ENCODE measurements around the gene ARID5B.
A peak's percentile ranks its signal among the peaks of the same experiment; 100 is the strongest.

The ARID5B gene

DNA sequence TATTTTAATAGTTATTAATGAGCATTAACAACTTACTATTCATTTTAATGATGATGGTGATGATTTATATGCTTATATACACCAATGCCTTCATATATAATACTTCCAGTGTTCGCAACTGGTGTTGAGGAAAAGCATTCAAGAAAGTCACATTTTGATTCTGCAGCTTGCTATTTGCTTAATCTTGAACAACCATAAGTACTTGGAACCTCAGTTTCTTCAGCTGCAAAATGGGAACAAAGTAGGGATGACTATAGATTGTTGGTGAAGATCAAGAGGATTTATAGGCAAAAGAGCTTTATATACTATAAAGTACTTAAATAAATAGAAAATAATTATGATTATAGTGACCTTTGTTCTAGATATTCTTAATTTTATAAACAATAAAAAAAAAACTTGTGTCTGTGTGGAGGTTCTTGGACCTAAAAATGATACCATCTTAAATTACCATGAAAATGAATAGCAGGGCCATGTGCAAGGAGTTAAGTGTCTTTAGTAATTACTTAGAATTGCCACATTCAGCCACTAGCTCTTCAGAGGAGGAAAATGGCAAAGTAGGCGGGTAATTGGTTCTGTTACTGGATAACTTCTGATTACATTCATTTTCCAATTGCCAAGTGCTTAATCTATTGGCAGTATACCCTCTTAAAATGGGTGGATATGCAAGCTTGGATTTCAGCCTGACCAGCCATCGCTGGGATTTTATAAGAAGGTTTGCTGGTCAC, 4.5 kb downstream of the ARID5B start:
- no peak for DNase-seq

DNA sequence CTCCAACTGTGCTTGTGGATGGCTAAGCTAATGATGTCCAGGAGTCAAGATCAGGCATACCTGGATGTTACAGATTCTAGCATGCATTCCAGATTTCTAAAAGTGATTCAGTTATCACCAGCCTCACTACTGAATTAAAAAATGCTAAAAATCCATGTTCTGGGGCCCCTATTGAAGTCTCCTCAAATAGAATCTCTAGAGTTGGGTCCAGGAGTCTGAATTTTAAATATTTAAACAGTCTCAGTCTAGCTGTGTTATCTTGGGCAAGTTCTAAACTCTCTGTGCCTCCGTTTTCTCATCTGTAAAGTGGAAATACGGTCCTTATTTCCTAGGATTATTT, 5.0 kb downstream of the ARID5B start:
- DNase-seq, result no peak

DNA sequence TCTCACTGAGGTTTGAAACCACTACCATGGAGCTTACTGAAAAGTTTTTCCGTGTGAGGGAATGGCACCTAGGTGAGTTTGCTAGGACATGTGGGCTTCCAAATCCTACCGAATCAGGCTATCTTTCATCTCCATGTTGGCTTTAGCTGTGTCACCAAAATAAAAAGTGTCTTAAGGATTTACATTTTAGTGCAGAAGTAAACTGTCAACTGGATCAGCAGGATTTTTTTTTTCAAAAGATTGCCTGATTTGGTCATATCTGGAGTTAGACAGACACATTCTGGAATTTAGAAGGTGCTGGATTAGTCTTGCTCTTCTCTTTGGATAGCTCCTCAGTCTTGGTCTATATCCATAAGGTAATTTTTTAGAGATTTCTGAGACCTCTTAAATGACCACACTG, 5.5 kb downstream of the ARID5B start:
- no peak for DNase-seq

DNA sequence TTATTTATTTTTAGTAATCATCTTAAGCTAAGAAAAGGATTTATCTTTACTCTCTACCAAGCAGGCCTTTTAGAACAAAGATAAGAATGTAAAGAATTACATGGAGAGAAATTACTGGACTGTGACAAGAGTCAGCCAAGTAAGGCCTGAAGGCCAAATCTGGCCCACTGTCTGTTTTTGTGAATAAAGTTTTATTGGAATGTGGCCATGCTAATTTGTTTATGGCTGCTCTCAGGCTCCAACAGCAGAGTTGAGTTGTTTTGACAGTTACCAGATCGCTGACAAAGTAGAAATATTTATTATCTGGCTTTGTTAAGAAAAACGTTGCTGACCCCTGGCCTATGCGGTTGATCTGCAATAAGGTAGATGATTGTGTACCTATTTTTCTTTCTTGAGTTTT, 6.1 kb downstream of the ARID5B start:
- DNase-seq, result no peak

DNA sequence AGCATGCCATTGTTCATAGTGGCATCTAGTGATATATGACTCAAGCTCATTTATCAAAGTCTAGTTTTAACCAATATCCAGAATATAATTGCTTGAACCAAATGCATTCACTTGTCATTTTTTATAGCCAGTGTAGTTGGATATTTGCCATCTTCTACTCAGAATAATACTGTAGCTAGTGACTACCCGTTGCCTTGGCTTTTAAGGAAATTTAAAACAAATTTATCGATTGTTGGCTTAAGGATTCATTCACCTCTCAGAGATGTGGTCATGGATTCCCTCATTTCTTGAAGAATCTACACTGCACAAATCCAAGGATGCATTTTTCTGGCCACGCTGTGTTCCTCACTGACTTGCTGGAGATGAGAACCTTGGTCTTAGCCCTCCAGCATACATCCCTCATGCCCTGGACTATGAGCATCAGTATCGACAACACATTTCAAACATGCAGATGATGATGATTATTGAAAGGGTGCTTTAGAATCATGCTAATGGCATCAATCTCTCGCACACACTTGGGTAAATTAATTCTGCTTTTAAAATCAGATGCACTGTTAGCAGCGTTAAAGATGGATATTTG, 8.8 kb downstream of the ARID5B start:
- DNase-seq, result no peak

DNA sequence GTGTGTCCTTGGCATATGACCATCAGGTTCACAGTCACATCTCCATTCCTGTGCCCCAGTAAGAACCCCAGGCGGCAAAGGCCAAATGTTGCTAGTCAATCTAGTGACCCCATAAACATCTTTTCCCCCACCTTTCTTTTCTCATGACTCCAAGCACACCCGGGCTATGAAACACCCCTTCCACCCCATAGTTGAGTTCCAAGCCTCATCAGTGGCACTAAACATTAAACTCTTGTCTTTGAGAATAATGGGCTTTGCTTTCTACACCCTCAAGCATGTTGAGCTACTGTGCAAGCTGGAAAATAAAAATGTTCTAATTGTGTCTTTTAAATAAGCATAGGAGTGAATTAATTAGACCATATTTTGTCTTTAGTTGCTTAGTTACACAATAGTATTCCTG, 9.4 kb downstream of the ARID5B start:
- DNase-seq, result peak in 1 of 14 donors; percentile 2

DNA sequence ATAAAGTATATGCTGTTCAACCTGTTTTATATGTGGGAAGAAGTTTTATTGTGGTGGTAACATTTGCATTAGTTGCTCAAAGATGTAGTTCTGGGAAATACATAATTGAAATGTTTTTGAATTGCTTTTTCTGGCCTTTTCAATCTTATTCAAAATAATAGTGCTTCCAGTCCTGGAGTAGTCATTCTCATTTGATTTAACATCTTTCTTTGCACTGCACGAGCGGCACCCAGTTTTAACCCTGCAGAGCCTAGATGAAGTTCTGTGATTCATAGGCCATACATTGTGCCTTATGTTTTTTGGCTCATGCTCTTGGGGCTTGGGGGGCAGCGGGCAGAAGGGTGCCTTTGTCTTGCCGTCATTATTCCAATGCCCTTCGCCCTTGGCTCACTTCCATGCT, 9.9 kb downstream of the ARID5B start:
- no peak for DNase-seq

DNA sequence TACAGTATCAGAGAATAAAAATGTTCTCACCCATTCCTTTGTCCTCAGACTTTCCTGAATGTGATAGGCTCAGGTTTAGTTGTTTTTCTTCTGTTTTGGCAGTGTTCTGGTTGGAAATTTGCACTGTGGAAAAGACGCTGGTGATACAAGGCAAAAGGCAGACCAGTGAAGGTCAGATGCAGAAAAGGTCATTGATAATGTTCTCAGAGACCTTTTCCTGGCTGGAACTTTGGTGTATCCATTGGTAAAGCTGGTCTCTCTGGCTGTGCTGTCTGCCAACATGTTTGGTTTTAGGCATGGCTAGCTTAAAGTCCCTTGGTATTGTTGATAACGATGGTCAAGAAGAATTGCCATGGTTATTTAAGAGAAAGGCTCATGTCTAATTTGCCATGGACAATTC, 11.5 kb downstream of the ARID5B start:
- no peak for DNase-seq

DNA sequence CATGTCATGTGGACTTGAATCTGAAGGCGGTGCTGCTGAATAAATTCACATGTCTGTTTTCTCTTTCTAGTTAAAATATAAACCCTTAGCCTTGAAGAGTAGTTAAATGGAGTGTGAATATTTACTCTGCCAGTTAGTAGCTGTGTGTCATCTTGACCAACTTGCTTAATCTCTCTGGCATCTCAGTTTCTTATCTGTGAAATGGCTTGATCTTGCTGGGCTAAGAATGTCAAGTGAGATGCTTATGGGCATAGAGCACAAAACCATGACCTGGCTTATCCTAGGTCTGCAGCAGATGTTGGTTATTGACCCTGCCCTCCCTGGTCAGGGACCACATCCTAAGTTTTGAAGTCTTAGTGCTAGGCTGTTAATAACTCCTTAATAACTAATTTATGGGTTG, 16.6 kb downstream of the ARID5B start:
- DNase-seq, result no peak

DNA sequence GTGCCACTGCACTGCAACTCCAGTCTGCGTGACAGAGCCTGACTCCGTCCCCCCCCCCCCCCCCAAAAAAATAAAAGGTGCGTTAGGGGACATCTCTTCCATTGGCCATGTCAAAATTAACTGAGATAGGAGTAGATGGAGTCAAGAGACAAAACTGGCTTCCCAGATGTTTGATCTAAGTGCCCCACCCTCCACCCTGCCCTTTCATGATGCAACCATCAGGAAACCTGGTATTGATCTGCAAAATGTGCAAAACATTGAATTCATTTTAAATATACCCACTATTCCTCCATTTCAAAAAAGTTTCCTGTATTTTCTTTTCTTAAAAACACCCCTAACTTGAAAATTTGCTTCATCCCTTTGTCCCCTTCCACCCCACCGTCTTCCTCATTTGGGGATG, 17.5 kb downstream of the ARID5B start:
- no peak for DNase-seq

DNA sequence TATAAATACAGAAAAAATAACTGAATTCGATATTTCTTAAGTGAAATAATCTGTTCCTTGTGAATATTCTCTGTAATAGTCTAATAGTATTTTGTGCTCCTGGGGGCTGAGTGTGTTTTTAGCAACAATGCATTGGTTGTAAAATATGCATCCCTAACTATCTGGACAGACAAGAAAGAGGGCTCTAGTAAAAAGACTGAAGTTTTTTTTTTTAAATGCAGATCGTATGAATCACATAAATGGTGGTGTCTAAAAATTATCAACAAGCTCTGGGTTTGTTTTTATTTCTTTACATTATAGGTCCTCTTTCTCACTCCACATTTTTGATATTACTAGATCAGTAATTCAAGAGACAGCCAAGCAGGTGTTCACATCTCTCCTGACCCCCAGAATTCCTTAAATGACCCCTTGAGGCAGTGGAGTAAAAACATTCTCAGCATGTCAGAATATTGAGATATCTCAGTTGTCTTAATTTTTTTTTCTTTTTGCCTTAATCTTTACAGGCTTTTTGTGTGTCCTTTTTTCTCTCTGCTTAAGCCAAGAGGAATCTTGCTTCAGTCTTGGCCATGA, 18.2 kb downstream of the ARID5B start:
- DNase-seq, result no peak

DNA sequence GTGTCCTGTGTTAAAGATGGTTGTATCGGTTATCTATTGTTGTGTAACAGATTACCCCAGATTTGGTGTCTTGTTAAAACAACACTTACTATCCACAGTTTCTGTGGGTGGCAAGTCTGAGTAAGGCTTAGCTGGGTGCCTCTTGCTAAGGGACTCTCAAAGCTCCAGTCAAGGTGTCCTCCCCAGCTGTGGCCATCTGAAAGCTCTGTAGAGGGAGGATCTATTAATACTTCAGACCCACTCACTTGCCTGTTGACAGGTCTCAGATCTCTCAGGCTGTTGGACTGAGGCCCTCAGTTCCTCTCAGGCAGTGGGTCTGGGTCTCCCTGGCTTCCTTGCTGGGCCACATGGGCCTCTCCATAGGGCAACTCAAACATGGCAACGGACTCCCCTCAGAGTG, 19.6 kb downstream of the ARID5B start:
- DNase-seq, result no peak

DNA sequence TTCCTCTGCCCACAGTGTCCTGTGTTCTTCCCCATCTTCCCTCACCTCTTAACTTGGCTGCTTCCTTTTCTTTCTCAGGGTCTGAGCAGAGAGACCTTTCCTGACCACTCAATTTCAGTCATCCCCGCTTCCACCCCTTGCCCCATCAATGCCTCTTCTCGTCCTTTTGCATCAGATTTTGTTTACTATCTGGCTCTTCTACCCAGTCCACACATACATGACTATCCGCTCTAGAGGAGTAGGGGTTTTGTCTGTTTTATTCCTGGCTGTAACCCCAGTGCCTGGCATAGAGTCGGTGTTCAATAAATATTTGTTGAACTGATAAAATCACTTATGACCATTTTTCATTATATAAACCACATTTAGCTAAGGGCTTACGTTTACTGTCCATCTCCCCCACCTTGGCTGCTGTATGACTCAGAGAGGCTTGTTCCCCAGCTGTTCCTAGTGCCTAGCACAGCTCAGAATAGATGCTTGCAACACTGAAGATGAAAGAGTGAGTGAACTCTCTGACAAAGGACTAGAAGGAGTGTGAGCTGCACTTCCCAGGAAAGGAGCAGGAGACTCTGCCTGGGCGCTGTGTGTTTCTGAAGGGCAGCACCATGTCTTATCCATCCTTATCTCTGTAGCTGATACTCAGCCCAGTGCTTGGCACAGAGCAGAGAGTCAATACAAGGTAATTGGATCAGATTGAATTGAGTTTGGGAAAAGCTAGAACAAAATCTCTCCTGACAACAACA, 21.9 kb downstream of the ARID5B start:
- DNase-seq, result no peak

DNA sequence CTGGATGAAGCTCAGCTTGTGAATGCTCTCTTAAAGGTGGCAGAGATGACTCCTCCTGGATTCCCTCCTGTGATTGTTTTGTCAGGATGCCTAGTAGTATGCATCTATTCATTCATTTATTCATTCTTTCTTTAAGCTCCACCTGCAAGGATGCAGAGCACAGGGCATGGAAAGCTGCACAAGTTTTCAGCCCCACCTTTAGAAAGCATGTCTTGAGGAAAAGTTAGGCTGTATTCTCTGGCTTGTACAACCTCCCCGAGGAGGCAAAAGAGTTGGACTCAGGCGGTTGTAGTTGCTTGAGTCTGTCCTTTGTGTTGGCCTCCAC, 22.4 kb downstream of the ARID5B start:
- DNase-seq, result no peak

DNA sequence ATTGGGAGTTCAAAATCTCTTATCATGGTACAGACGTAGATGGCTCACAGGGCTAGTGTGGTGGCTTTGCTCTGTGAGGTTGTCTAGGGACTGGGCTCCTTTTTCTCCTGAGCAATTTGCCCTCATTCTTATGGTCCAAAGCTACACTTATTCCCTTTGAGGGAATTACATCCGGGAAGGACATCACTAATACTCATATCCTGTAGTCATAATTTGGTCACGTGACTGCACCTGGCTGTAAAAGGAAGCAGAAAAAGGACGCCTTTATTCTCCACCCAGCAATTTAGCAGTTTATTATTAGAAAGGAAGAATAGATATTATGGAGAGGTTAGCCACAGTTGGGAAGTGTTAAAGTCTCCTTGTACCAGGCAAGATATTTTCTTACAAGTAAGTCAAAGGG, 28.1 kb downstream of the ARID5B start:
- DNase-seq, result no peak

DNA sequence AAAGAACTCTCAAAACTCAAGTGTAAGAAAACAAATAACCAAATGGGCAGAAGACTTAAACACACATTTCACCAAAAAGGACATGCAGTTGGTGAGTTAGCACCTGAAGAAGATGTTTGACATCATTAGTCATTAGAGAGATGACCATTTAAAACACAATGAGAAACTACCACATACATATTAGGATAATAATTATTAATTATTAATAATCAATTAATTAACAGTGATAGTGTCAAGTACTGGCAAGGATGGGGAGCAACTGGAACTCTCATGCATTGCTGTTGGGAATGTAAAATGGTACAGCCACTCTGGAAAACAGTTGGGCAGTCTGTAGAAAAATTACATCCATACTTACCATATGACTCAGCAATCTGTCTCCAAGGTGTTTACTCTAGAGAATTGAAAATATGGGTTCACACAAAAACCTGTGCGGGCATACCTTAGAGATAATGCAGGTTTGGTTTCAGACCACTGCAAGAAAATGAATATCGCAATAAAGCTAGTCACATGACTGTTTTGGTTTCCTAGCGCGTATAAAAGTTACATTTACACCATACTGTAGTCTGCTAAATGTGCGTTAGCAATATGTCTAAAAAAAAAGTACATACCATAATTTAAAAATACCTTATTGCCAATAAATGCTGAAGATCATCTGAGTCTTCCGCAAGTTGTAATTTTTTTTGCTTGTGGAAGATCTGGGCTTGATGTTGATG, 30.3 kb downstream of the ARID5B start:
- no peak for DNase-seq

DNA sequence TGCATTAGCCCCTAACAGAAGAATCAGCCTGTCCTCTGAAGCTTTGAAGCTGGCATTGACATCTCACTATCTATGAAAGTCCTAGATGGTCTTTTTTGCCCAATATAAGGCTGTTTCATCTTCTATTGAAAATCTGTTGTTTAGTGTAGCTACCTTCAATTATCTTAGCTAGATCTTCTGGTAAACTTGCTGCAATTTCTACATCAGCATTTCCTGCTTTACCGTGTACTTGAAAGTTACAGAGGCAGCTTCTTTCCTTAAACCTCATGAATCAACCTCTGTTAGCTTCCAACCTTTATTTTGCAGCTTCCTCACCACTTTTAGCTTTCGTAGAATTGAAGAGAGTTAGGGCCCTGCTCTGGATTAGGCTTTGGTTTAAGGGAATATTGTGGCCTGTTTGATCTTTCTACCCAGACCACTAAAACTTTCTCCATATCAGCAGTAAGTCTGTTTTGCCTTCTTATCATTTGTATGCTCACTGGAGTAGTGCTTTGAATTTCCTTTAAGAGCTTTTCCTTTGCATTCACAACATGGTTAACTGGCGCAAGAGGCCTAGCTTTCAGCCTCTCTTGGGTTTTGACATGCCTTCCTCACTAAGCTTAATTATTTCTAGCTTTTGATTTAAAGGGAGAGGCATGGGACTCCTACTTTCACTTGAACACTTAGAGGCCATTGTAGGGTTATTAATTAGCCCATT, 32.5 kb downstream of the ARID5B start:
- DNase-seq, result no peak

DNA sequence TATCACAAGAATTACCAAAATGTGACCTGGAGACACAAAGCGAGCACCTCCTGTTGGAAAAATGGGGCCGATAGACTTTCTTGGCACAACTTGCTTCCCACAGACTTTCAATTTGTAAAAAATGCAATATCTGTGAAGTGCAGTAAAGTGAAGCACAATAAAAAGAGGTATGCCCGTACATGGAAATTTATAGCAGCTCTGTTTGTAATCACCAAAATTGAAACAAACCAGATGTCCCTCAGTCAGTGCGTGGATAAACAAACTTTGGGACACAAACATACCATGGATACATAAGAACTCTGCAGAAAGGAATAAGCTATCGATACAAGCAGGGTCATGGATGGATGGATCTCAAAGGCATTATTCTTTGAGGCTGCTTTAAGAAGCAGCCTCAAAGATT, 33.6 kb downstream of the ARID5B start:
- DNase-seq, result no peak

DNA sequence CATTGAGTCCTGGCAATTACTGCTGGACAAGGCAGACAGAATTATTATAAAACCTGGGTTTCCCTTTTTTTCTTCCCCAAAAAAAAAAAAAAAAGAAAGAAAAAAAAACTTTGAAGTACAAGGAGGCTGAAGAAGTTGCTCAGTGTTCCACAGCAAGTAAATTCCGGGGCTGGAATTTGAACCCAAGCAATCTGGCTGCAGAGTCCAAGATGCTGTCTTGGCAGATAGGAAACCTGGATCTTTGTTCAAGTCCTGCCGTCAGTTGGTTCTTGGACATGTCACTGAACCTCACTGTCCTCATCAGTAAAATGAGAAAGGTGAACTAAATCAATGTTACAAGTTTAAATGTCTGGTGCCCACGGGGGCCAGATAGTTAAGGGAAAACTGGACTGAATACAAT, 35.3 kb downstream of the ARID5B start:
- DNase-seq, result no peak

DNA sequence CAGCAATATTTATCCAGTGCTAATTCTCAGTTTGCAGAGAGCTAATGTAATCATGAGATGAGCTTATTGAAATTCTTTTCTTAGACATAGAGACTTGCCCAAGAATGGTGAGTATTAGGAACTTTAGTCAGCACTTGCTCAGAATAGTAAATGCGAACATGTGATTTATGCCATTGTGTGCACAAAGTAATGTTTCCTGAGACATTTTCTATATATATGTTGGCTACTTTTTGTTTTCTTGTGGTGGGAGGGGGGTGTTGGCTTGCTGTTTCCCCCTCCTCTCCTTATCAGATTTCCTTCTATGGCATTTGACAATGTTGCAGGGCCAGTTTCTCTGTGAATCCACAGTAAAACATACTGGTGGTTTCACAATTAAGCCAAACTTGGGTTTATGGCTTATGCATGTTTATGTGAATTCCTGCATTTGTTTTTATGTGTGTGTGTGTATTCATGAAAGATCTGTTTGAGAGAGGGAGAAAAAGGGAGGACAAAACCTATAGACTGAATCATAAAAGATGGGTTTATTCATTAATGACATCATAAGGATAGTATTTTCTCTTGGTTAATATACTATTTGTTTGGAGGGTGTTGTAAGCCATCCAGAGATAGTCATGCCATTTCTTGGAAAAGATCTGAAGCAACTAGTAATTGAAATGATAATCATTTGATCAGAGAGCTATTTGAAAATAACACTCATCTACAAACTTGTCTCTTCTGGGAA, 36.3 kb downstream of the ARID5B start:
- peak in 1 of 14 donors; percentile 5 for DNase-seq

DNA sequence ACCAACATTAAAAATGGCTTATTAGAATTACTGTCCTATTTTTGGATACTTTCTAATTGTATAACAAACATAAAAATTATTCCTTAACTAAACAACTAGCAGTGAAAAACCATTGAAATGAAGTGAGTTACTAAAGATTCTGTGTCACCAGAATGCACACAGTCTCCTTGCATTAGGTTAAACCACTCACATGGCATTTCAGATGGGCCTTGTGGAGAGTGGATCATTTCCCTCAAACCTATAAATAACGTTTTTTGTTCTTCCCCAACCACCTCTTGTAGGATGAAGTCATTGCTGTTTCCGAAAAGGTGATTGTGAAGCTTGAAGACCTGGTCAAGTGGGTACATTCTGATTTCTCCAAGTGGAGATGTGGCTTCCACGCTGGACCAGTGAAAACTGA, 38.4 kb downstream of the ARID5B start:
- DNase-seq, result no peak

DNA sequence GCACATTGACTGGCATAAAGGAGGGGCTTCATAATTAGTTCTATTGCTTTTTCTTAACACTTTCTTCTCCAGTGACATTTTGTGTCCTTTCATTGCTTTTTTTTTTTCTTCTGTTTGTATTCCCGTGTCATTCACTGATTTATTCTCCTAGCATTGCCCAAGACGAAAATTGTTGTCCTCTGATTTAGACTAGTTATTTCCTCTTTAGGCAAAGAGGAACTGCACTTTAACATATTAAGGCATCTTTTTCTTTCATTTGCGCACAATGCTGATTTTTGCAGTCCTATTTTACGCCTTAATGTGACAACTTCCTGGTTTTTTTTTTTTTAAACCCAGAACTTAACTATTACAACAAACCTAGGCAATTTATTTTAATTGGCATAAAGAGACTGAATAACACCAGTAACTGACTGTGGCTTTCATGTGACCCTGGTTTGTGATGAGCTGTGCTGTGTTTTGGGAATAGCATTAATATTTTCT, 39.7 kb downstream of the ARID5B start:
- DNase-seq, result no peak

Data from C1 segment of cervical spinal cord (tissue), 14 donors.